Heart right ventricle (tissue), 16 donors: Measurements from ENCODE around the gene FAM20C. TPM values are rescaled to one million over a fixed set of nuclear protein-coding genes. Genes with fewer than 3 reads are reported as not detected.
"Not testable (repeated sequence)": the region's sequence is repeated elsewhere in the genome, so short reads cannot be mapped to it uniquely, and the experiment has no call there.

Experiments used
- ATAC-seq, 8 donors: fragments of 200-7000 bp; cut with Tn5 transposase; one replicate each; pipeline ENCODE4 v1.9.1; 2020; ENCODE audit warnings: mild to moderate bottlenecking in 8 of 8, moderate library complexity in 8 of 8, moderate number of reproducible peaks in 1 of 8
- DNase-seq, 2 donors: peaks; one replicate each; pipeline ENCODE4 v3.0.0-alpha.2; 2020
- H3K27ac ChIP-seq, 10 donors: fragments of 200-600 bp; sonication (generic) in 2 of 10; one replicate each; pipeline versions ENCODE4 v1.5.0 to v1.8.0; 2020 to 2022; ENCODE audit warnings: mild to moderate bottlenecking in 3 of 10
- H3K27me3 ChIP-seq, 7 donors: fragments of 200-600 bp; one replicate each; pipeline ENCODE4 v1.8.0; 2021 to 2022; ENCODE audit warnings: mild to moderate bottlenecking in 2 of 7
- H3K36me3 ChIP-seq, 9 donors: fragments of 200-600 bp; sonication (generic) in 1 of 9; one replicate each; pipeline versions ENCODE4 v1.5.0 to v1.8.0; 2020 to 2022; ENCODE audit warnings: mild to moderate bottlenecking in 2 of 9
- H3K4me1 ChIP-seq, 9 donors: fragments of 200-600 bp; sonication (generic) in 1 of 9; one replicate each; pipeline versions ENCODE4 v1.5.0 to v1.8.0; 2020 to 2022; ENCODE audit warnings: mild to moderate bottlenecking in 4 of 9
- H3K4me3 ChIP-seq, 10 donors: fragments of 200-600 bp; sonication (generic) in 2 of 10; one replicate each; pipeline versions ENCODE4 v1.5.0 to v1.8.0; 2020 to 2022; ENCODE audit warnings: mild to moderate bottlenecking in 7 of 10, moderate library complexity in 2 of 10
- H3K9me3 ChIP-seq, 11 donors: fragments of 200-600 bp in 10 of 11; sonication (generic) in 2 of 11; one replicate each; pipeline versions ENCODE4 v1.5.0 to v1.8.0; 2013 to 2022; ENCODE audit warnings: mild to moderate bottlenecking in 2 of 11, control low read depth in 1 of 11, moderate library complexity in 1 of 11
- CTCF ChIP-seq, 9 donors: fragments of 200-600 bp; sonication (generic) in 2 of 9; IDR thresholded peaks; one replicate each; pipeline versions ENCODE4 v1.5.0 to v1.8.0; 2021 to 2022; ENCODE audit warnings: antibody characterized with exemption in 9 of 9, mild to moderate bottlenecking in 5 of 9, moderate library complexity in 1 of 9
- WGBS, 2 donors: extraction: QIAGEN DNeasy Blood & Tissue Kit; methylation state at CpG; one replicate each; pipeline ENCODE4 v1.1.7; 2013; ENCODE audit warnings: inconsistent platforms in 1 of 2; 5-methylcytosine and 5-hydroxymethylcytosine counted together
- intact Hi-C, 10 donors: fragments of 100-400 bp; cut with DNase I; formaldehyde crosslinking; loops; one replicate each; pipeline versions ENCODE4 v1.11.1 to v1.14.2; 2022
- polyA plus RNA-seq, 2 donors: library from polyadenylated mRNA; stranded (reverse); fragments of 200-250 nt; gene quantifications; one replicate each; pipeline ENCODE4 v1.2.3, GENCODE V29; 2013
- total RNA-seq, 10 donors: library from RNA; stranded (reverse); fragmentation: NEBNext Ultra II Directional in 3 of 10; extraction: Animal tissue kit (Norgen Biotek cat#: 25700) in 3 of 10; gene quantifications; one replicate each; pipeline versions ENCODE4 v1.2.1 to v1.2.4, GENCODE V29; 2021 to 2023
- donor health status: Arrhythmogenic right ventricular cardiomyopathy.
- donor health status: ischemic (EF 13 %, LVEDD 7.1; RV severe dilation, severe dysfunction).
- donor health status: healthy with polysubstance abuse.
- donor health status: DM: no; HTN: yes; CAD: no.
- donor health status: DM: no; HTN: no; CAD: no.
- donor health status: ischemic (EF 25% LVEDD 6.9; RV normal size, moderate dysfunction).
- donor health status: ischemic (EF 25% LVEDD 5.7; RV mildly dilated, moderate dysfunction).
- donor health status: healthy.
- donor health status: DM: yes; HTN: yes; CAD: no.
- donor health status: Ischemic cardiomyopathy.
- donor health status: ischemic (EF 35%, LVEDD 5.7; RV mildly dilated, moderate dysfunction).
- donor health status: nonischemic (EF 11% LVEDD 7.7; RV severe dilation, severe dysfunction).
- donor health status: DM: yes; HTN: yes; CAD: no.
- donor health status: PGD.
- donor health status: ischemic (EF 29% LVEDD 5.4; RV normal size, mild dysfunction).
- donor health status: nonischemic (EF 23%, LVEDD 6.1; RV moderate dilation, normal function).

The FAM20C gene
- total and polyA plus RNA-seq, 12 donors: 12.4 to 59.8 (median 19.2) TPM

- 91 to 92% methylated on average over 16 of the region's 16 CpGs for WGBS, 2 donors
- H3K9me3 ChIP-seq: no peaks in the 10 kb centered on the region
- intact Hi-C loops: no loop called here
- H3K27me3 ChIP-seq: no peaks in the 10 kb centered on the region
- no peaks in the 10 kb centered on the region for H3K36me3 ChIP-seq
- DNase-seq (no peak), ATAC-seq (no peak)
- H3K4me3 ChIP-seq: no peak overlapping the region
- H3K27ac ChIP-seq: no peak overlapping the region
- H3K4me1 ChIP-seq: peaks cover 0 to 23% (median 5%) of the 10 kb centered on the region in 9 donors
- TF ChIP-seq CTCF (IDR thresholded peaks at IDR 0.05): no peak
Measured at GRCh38 chr7:181738-182137, 10.6 kb upstream of the FAM20C start.

- DNase-seq, H3K9me3 ChIP-seq, H3K36me3 ChIP-seq, ATAC-seq, H3K27ac ChIP-seq, H3K27me3 ChIP-seq, H3K4me3 ChIP-seq, intact Hi-C loops: not testable (repeated sequence)
- WGBS, 2 donors: 82 to 84% methylated on average over 2 to 3 of the region's 11 CpGs
- peaks cover 0 to 23% (median 5%) of the 10 kb centered on the region in 9 donors for H3K4me1 ChIP-seq
Measured at GRCh38 chr7:182502-182901, 9.9 kb upstream of the FAM20C start.

- peaks cover 0 to 9% (median 0%) of the 10 kb centered on the region in 11 donors for H3K9me3 ChIP-seq
- H3K27ac ChIP-seq: no peak overlapping the region
- DNase-seq (no peak), ATAC-seq (no peak)
- 84 to 87% methylated on average over 30 of the region's 30 CpGs for WGBS, 2 donors
- H3K27me3 ChIP-seq: no peaks in the 10 kb centered on the region
- peaks cover 0 to 21% (median 5%) of the 10 kb centered on the region in 9 donors for H3K4me1 ChIP-seq
- H3K4me3 ChIP-seq: no peak overlapping the region
- intact Hi-C loops: no loop called here
- no peaks in the 10 kb centered on the region for H3K36me3 ChIP-seq
- TF ChIP-seq CTCF (IDR thresholded peaks at IDR 0.05): no peak
Measured at GRCh38 chr7:183496-184292, 8.7 kb upstream of the FAM20C start.

- Histone ChIP-seq H3K4me3 (no peak overlapping the region), H3K4me1 (peaks cover 0 to 15% (median 4%) of the 10 kb centered on the region in 9 donors), H3K9me3 (peaks cover 0 to 9% (median 0%) of the 10 kb centered on the region in 11 donors), H3K36me3 (no peaks in the 10 kb centered on the region), H3K27me3 (no peaks in the 10 kb centered on the region), H3K27ac (no peak overlapping the region)
- DNase-seq: no peak
- peak in 7 of 8 donors; percentile 36 to 65 (median 49) for ATAC-seq
- intact Hi-C loops: no loop called here
- WGBS, 2 donors: 66 to 71% methylated on average over 27 of the region's 27 CpGs
- TF ChIP-seq CTCF (IDR thresholded peaks at IDR 0.05): no peak
Measured at GRCh38 chr7:184294-185264, 7.8 kb upstream of the FAM20C start.
